ENCODE results near the gene ERBB2. TPM values are rescaled to one million over a fixed set of nuclear protein-coding genes. Genes with fewer than 3 reads are reported as not detected.

Gene ERBB2
- total and polyA plus RNA-seq, 2 of the 8 experiments (the other 6 are each of a cell fraction or from before 2014, with no cell fraction given): 183 to 394 TPM

DNA sequence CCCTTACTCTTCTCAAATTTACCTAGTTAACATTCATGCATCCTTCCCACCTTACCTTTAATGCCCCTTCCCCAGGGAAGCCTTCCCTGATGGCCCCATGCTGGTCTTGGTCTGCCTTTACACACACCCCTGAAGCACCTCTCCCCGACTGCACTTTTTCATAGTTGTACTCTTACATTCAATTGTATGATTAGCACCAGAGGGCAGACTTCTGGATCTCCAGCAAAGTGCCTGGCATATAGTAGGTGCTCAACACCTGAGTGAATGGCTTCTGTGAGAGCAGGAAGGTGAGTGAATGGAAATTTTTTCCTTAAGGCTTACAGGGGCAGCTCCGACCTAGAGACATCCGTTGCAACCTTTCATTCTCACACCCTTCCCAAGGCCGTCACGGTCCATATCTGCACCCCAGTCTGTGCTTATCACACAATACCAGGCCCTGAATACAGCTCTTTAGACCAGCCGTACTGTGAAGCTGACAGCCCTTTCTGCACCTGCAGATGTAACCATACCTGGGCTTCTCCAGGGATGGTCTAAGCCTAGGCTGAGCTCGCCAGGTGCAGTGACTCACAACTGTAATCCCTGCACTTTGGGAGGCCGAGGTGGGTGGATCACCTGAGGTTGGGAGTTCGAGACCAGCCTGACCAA lies 16.4 kb upstream of the ERBB2 start (continued):
- TF ChIP-seq, protein P1, sequence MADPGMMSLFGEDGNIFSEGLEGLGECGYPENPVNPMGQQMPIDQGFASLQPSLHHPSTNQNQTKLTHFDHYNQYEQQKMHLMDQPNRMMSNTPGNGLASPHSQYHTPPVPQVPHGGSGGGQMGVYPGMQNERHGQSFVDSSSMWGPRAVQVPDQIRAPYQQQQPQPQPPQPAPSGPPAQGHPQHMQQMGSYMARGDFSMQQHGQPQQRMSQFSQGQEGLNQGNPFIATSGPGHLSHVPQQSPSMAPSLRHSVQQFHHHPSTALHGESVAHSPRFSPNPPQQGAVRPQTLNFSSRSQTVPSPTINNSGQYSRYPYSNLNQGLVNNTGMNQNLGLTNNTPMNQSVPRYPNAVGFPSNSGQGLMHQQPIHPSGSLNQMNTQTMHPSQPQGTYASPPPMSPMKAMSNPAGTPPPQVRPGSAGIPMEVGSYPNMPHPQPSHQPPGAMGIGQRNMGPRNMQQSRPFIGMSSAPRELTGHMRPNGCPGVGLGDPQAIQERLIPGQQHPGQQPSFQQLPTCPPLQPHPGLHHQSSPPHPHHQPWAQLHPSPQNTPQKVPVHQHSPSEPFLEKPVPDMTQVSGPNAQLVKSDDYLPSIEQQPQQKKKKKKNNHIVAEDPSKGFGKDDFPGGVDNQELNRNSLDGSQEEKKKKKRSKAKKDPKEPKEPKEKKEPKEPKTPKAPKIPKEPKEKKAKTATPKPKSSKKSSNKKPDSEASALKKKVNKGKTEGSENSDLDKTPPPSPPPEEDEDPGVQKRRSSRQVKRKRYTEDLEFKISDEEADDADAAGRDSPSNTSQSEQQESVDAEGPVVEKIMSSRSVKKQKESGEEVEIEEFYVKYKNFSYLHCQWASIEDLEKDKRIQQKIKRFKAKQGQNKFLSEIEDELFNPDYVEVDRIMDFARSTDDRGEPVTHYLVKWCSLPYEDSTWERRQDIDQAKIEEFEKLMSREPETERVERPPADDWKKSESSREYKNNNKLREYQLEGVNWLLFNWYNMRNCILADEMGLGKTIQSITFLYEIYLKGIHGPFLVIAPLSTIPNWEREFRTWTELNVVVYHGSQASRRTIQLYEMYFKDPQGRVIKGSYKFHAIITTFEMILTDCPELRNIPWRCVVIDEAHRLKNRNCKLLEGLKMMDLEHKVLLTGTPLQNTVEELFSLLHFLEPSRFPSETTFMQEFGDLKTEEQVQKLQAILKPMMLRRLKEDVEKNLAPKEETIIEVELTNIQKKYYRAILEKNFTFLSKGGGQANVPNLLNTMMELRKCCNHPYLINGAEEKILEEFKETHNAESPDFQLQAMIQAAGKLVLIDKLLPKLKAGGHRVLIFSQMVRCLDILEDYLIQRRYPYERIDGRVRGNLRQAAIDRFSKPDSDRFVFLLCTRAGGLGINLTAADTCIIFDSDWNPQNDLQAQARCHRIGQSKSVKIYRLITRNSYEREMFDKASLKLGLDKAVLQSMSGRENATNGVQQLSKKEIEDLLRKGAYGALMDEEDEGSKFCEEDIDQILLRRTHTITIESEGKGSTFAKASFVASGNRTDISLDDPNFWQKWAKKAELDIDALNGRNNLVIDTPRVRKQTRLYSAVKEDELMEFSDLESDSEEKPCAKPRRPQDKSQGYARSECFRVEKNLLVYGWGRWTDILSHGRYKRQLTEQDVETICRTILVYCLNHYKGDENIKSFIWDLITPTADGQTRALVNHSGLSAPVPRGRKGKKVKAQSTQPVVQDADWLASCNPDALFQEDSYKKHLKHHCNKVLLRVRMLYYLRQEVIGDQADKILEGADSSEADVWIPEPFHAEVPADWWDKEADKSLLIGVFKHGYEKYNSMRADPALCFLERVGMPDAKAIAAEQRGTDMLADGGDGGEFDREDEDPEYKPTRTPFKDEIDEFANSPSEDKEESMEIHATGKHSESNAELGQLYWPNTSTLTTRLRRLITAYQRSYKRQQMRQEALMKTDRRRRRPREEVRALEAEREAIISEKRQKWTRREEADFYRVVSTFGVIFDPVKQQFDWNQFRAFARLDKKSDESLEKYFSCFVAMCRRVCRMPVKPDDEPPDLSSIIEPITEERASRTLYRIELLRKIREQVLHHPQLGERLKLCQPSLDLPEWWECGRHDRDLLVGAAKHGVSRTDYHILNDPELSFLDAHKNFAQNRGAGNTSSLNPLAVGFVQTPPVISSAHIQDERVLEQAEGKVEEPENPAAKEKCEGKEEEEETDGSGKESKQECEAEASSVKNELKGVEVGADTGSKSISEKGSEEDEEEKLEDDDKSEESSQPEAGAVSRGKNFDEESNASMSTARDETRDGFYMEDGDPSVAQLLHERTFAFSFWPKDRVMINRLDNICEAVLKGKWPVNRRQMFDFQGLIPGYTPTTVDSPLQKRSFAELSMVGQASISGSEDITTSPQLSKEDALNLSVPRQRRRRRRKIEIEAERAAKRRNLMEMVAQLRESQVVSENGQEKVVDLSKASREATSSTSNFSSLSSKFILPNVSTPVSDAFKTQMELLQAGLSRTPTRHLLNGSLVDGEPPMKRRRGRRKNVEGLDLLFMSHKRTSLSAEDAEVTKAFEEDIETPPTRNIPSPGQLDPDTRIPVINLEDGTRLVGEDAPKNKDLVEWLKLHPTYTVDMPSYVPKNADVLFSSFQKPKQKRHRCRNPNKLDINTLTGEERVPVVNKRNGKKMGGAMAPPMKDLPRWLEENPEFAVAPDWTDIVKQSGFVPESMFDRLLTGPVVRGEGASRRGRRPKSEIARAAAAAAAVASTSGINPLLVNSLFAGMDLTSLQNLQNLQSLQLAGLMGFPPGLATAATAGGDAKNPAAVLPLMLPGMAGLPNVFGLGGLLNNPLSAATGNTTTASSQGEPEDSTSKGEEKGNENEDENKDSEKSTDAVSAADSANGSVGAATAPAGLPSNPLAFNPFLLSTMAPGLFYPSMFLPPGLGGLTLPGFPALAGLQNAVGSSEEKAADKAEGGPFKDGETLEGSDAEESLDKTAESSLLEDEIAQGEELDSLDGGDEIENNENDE (IDR thresholded peaks at IDR 0.05; ENCODE audit: insufficient replicate concordance, low read length): no peak
- no peak for TF ChIP-seq KDM4A (IDR thresholded peaks at IDR 0.05; ENCODE audit: low read depth, low read length, severe bottlenecking)
- no peak for TF ChIP-seq KDM1A (IDR thresholded peaks at IDR 0.05; ENCODE audit: borderline replicate concordance, low read length)
- TF ChIP-seq RAD21 (IDR thresholded peaks at IDR 0.05 in 1 of 2, conservative IDR thresholded peaks at IDR 0.05 in 1 of 2; ENCODE audit: low read depth in 2 of 2, low read length in 2 of 2): no peak
- no peak for TF ChIP-seq CBX8 (IDR thresholded peaks at IDR 0.05; ENCODE audit: borderline replicate concordance, low read depth, low read length)
- no peak for TF ChIP-seq HDAC2 (IDR thresholded peaks at IDR 0.05; ENCODE audit: borderline replicate concordance in 1 of 2, low read depth in 2 of 2, low read length in 2 of 2)
- TF ChIP-seq SIX5 (IDR thresholded peaks at IDR 0.05; ENCODE audit: low read depth, low read length): no peak
